HG03571 (cell line): ENCODE data around the gene MRPS27.
"Not testable (repeated sequence)": the region's sequence is repeated elsewhere in the genome, so short reads cannot be mapped to it uniquely, and the experiment has no call there.

Experiments used
- ATAC-seq: cut with Tn5 transposase; IDR thresholded peaks from one replicate; pipeline ENCODE4 v1.9.1; 2021; ENCODE audit not compliant: unreplicated experiment

The MRPS27 gene

GRCh38 chr5:72177538-72177937 is 142.5 kb downstream of the MRPS27 start:
- peak; percentile 88 for ATAC-seq

- no peak for ATAC-seq
Measured at GRCh38 chr5:72172786-72173185, 147.3 kb downstream of the MRPS27 start.

GRCh38 chr5:72171667-72172066 is 148.4 kb downstream of the MRPS27 start:
- ATAC-seq = no peak

GRCh38 chr5:72171181-72171580 is 148.9 kb downstream of the MRPS27 start:
- not testable (repeated sequence) for ATAC-seq

- ATAC-seq = no peak
Measured at GRCh38 chr5:72170101-72170500, 149.9 kb downstream of the MRPS27 start.
